Liver (tissue), 3 donors: ENCODE data around the gene SGCD.

ENCODE experiments used
- ATF3 ChIP-seq: IDR thresholded peaks from 2 replicates; pipeline ENCODE4 v1.6.1; 2016; ENCODE audit warnings: antibody characterized with exemption
- CTCF ChIP-seq: fragments of 150-350 bp; IDR thresholded peaks from 2 replicates; pipeline ENCODE4 v1.5.1; 2017; ENCODE audit warnings: improper control_type of control experiment, low read depth, low read length; ENCODE audit not compliant: missing input control
- EGR1 ChIP-seq, 2 donors: IDR thresholded peaks; 2 replicates each; pipeline ENCODE4 v1.6.1; 2016 to 2018; ENCODE audit warnings: antibody characterized with exemption in 2 of 2, low read depth in 2 of 2
- FOXA1 ChIP-seq: IDR thresholded peaks from 2 replicates; pipeline ENCODE4 v1.6.1; 2016; ENCODE audit warnings: antibody characterized with exemption
- JUND ChIP-seq, 2 donors: IDR thresholded peaks; 2 replicates each; pipeline ENCODE4 v1.6.1; 2016; ENCODE audit warnings: antibody characterized with exemption in 2 of 2
- MAX ChIP-seq: IDR thresholded peaks from 2 replicates; pipeline ENCODE4 v1.6.1; 2016; ENCODE audit warnings: antibody characterized with exemption
- NR2F2 ChIP-seq: IDR thresholded peaks from 2 replicates; pipeline ENCODE4 v1.6.1; 2016; ENCODE audit warnings: antibody characterized with exemption
- RAD21 ChIP-seq, 2 donors: IDR thresholded peaks; 2 replicates each; pipeline ENCODE4 v1.6.1; 2016; ENCODE audit warnings: antibody characterized with exemption in 2 of 2, mild to moderate bottlenecking in 2 of 2
- REST ChIP-seq: IDR thresholded peaks from 2 replicates; pipeline ENCODE4 v1.6.1; 2016; ENCODE audit warnings: antibody characterized with exemption, mild to moderate bottlenecking
- SP1 ChIP-seq: IDR thresholded peaks from 2 replicates; pipeline ENCODE4 v1.6.1; 2018; ENCODE audit warnings: antibody characterized with exemption, mild to moderate bottlenecking
- TAF1 ChIP-seq: conservative IDR thresholded peaks from 2 replicates; pipeline ENCODE4 v1.6.1; 2016; ENCODE audit warnings: antibody characterized with exemption, mild to moderate bottlenecking
- YY1 ChIP-seq: IDR thresholded peaks from 2 replicates; pipeline ENCODE4 v1.6.1; 2016; ENCODE audit warnings: antibody characterized with exemption, mild to moderate bottlenecking
- ZBTB33 ChIP-seq: IDR thresholded peaks from 2 replicates; pipeline ENCODE4 v1.6.1; 2016; ENCODE audit warnings: antibody characterized with exemption
- donor health status: healthy.
- donor health status: healthy.

- TF ChIP-seq EGR1 (IDR thresholded peaks at IDR 0.05; ENCODE audit: low read depth in 2 of 2) (no peak), CTCF (no peak), REST (no peak), MAX (no peak), YY1 (no peak), ZBTB33 (no peak), SP1 (no peak), ATF3 (no peak), JUND (IDR thresholded peaks at IDR 0.05) (no peak), RAD21 (IDR thresholded peaks at IDR 0.05) (no peak), TAF1 (no peak), NR2F2 (no peak), FOXA1 (no peak)
Measured at GRCh38 chr5:156388233-156388632, 61.3 kb downstream of the SGCD start.
